GM03348 (cell line): ENCODE results near the gene FAM83E.
A peak's percentile ranks its signal among the peaks of the same experiment; 100 is the strongest.

Experiments used
- DNase-seq: peaks from one replicate; pipeline ENCODE4 v3.0.0; 2012; ENCODE audit warnings: low spot score

FAM83E gene

GRCh38 chr19:48575931-48576622, 38.8 kb downstream of the FAM83E start:
- DNase-seq: no peak

DNA sequence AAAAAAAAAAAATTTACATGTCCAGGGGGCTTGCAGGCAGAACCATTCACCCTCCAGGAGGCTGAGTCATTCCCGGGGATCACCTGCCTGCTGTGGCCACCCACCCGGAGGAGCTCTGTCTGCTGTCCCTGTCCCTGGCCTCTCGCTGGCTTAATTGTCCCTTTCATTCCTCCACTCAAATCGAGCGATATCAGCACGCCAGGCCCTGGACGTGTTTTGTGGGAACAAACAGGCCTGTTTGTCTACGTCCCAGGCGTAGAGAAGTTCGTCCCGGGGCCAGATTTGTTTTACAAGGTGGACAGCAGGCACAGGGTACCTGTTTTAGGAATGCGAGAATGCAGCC, 41.7 kb downstream of the FAM83E start:
- DNase-seq: no peak

DNA sequence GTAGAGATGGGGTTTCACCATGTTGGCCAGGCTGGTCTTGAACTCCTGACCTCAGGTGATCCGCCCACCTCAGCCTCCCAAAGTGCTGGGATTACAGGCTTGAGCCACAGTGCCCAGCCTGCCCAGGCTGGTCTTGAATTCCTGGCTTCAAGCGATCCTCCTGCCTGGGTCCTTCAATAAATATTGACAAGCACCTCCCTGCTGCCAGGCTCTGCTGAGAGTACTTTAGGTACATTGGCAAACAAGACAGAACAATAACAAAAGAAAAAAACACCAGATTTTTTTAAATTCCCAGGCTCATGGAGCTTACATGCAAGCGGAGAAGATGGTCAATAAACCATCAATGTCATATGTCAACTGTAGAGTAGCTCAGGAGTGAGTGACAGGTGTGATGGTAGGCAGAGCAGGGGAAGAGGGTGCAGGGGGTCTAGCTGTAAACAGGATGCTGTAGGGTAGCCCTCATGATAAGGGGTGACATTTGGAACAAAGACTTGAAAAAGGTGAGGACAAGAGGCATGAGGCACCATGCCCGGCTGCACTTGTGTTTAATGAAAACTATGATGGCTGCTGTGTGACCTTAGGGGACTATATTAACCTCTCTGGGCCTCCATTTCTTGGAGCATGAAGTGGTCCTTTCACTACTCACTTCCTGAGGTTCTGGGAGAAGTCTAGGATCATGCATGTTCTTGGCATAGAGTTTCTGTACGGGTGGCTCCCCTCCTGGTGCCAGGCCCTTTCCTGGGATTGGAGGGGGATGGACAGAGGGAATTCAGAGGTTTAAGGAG, 43.3 kb downstream of the FAM83E start:
- DNase-seq: no peak

GRCh38 chr19:48569814-48570213, 45.1 kb downstream of the FAM83E start:
- DNase-seq: no peak

DNA sequence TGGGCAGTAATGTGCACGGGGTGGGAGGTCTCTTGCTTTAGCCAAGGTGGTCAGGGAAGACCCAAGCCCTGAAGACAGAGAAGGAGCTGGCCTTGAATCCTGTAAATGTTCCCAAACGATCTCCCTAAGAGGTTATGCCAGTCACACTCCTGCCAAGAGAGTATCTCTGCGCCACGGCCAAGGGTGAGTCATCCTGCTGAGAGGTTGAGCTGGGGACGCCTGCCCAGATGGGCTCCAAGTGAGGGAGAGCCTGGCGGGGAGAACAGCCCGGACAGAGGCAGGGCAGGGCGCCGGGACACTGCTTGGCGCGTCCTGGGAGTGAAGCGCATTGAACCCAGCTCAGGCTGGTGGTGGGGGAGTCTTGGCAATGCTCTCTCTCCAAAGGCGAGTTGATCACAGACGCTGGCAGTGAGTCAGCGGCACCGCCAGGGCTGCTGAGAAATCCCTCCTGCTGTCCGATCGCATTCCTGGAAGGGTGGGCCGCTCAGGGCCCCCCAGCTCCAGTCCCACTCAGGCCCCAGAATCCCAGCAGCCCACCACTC, 46.5 kb downstream of the FAM83E start:
- DNase-seq: peak; percentile 93

GRCh38 chr19:48565090-48565489, 49.8 kb downstream of the FAM83E start:
- no peak for DNase-seq
